Measurements from ENCODE around the gene RDX. TPM values are rescaled to one million over a fixed set of nuclear protein-coding genes. Genes with fewer than 3 reads are reported as not detected.

The RDX gene
- total RNA-seq, 4 donors from 2014 or later = 8.3 to 113 (median 13.7) TPM

DNA sequence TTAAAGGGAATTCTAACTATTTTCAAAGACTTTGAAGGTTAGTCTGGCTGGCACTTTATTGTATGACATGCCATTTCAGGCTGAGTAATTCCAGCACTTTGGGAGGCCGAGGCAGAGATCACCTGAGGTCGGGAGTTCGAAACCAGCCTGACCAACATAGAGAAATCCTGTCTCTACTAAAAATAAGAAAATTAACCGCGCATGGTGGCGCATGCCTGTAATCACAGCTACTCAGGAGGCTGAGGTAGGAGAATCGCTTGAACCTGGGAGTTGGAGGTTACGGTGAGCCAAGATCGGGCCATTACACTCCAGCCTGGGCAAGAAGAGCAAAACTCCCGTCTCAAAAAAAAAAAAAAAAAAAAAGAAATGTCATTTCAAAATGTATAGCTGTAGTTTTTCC, 95.6 kb downstream of the RDX start:
- DNase-seq = no peak
- H3K36me3 ChIP-seq = no peaks in the 10 kb centered on the region
- H3K9me3 ChIP-seq = no peaks in the 10 kb centered on the region

DNA sequence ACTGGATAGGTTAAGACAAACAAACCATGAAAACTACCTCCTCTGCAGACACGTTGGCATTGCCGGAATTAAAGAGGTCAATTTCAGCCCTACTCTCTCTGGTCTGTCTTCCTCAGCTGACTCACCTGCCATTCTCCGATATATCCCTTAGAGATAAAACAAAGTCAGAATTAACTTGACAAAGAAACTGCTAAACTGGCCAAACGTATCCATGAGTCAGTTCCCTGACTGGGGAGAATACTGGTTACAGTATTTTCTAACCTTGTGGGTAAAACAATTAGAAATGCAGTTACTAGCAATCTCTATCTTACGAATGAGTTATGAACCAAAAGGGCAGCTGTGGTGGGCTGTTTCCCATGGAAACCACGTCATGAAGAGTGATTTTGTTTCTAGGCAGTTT, 96.2 kb downstream of the RDX start:
- Histone ChIP-seq H3K27ac (no peak overlapping the region), H3K27me3 (no peaks in the 10 kb centered on the region), H3K36me3 (no peaks in the 10 kb centered on the region), H3K4me1 (no peaks in the 10 kb centered on the region), H3K9me3 (no peaks in the 10 kb centered on the region), H3K4me3 (no peak overlapping the region)
- DNase-seq = no peak
- TF ChIP-seq, protein P1, sequence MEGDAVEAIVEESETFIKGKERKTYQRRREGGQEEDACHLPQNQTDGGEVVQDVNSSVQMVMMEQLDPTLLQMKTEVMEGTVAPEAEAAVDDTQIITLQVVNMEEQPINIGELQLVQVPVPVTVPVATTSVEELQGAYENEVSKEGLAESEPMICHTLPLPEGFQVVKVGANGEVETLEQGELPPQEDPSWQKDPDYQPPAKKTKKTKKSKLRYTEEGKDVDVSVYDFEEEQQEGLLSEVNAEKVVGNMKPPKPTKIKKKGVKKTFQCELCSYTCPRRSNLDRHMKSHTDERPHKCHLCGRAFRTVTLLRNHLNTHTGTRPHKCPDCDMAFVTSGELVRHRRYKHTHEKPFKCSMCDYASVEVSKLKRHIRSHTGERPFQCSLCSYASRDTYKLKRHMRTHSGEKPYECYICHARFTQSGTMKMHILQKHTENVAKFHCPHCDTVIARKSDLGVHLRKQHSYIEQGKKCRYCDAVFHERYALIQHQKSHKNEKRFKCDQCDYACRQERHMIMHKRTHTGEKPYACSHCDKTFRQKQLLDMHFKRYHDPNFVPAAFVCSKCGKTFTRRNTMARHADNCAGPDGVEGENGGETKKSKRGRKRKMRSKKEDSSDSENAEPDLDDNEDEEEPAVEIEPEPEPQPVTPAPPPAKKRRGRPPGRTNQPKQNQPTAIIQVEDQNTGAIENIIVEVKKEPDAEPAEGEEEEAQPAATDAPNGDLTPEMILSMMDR (IDR thresholded peaks at IDR 0.05) = no peak
- no peak for TF ChIP-seq POLR2A (IDR thresholded peaks at IDR 0.05)

More for the DNA sequence above, 95.6 kb downstream of the RDX start:
- TF ChIP-seq, protein P1 (IDR thresholded peaks at IDR 0.05) = no peak
- TF ChIP-seq POLR2A (IDR thresholded peaks at IDR 0.05) = no peak
- H3K4me1 ChIP-seq = no peaks in the 10 kb centered on the region
- H3K27ac ChIP-seq = no peak overlapping the region
- no peak overlapping the region for H3K4me3 ChIP-seq
- no peaks in the 10 kb centered on the region for H3K27me3 ChIP-seq

DNA sequence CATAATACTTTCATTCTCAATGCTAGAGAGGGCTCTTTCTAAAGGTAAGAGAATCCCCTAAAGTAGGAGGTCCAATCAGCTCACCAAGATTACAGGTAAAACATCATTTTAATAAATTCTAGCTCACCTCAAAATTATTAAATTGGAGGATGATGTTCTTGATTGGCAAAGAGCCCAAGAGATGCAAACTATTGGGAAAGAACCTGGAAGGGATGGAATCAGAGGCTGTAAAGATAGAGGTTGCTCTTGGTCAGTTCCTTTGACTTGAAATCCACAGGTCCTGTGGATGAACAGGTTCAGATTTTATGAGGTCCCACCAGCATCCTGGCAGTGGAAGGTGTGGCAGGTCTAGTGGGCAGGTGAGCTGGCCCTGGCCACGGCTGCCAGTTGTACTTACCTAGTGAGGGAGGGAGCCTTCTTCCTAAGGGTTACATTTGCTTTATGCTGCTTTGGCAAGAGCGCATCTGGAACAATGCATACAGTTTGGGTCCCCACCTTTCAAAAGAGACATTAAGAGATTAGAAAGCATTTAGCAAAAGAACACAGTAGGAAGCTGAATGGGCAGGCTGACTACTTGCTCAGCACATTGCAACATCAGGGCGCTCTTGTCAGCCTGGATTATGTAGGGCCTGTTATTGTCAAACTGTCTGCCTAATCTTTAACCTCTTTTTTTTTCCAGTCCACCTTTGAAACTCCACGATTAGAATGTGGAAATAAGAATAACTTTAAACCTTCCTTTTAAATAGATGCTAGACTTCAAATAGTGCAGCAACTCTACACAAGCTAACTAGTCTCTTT, 97.0 kb downstream of the RDX start:
- Histone ChIP-seq H3K27ac (no peak overlapping the region), H3K4me1 (no peaks in the 10 kb centered on the region), H3K9me3 (no peaks in the 10 kb centered on the region), H3K4me3 (no peak overlapping the region), H3K27me3 (no peaks in the 10 kb centered on the region), H3K36me3 (no peaks in the 10 kb centered on the region)
- no peak for DNase-seq
- TF ChIP-seq, protein P1 (IDR thresholded peaks at IDR 0.05) = no peak
- TF ChIP-seq POLR2A (IDR thresholded peaks at IDR 0.05) = no peak

DNA sequence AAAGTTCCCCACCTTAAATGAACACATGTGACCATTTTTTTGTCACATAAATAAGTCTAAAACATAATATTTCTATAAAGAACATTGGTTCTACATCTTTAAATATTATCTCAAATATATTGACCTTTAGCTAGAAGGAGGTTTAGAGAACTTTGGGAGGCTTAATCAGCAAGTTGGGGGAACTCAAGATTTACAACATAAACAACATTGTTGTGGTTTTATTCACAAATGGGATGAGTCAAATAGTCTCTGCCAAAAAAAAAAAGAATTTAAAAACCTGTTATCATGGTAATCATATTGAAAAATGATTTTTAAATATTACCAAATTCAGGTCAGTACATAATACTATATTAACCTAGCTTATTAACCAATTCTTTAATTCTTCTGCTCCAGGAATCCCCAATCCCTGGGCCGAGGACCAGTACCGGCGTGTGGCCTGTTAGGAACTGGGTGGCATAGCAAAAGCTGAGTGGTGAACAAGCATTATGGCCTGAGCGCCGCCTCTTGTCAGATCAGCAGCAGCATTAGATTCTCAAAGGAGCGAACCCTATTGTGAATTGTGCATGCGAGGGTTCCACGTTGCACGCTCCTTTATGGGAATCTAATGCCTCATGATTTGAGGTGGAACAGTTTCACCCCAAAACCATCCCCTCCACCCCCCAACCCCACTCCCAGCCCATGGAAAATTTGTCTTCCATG, 98.2 kb downstream of the RDX start:
- TF ChIP-seq, protein P1 (IDR thresholded peaks at IDR 0.05) = no peak
- TF ChIP-seq POLR2A (IDR thresholded peaks at IDR 0.05) = no peak
- Histone ChIP-seq H3K9me3 (no peaks in the 10 kb centered on the region), H3K4me3 (no peak overlapping the region), H3K4me1 (no peaks in the 10 kb centered on the region), H3K36me3 (no peaks in the 10 kb centered on the region), H3K27ac (no peak overlapping the region), H3K27me3 (no peaks in the 10 kb centered on the region)
- DNase-seq = no peak

DNA sequence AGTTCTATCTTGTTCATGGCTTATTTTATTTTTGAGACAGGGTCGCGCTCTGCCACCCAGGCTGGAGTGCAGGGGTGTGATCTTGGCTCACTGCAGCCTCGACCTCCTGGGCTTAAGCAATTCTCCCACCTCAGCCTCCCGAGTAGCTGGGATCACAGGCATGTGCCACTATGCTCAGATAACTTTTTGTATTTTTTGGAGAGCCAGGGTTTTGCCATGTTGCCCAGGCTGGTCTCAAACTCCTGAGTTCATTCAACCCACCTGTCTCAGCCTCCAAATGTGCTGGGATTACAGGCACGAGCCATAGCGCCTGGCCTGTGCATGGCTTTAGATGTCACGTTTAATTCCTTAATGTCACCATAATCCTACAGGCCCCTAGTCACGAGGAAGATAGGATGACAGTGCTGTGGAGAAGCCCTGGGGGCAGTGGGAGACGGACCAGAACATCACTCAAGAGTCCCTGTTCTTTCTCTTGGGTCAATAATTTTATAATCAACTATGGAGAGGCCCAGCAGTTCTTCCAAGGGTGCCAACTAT, 99.5 kb downstream of the RDX start:
- TF ChIP-seq, protein P1 (IDR thresholded peaks at IDR 0.05) = no peak
- TF ChIP-seq POLR2A (IDR thresholded peaks at IDR 0.05) = no peak

More for the DNA sequence above, 99.5 kb downstream of the RDX start:
- Histone ChIP-seq H3K27me3 (no peaks in the 10 kb centered on the region), H3K27ac (no peak overlapping the region), H3K9me3 (no peaks in the 10 kb centered on the region), H3K4me3 (no peak overlapping the region), H3K36me3 (no peaks in the 10 kb centered on the region), H3K4me1 (no peaks in the 10 kb centered on the region)
- DNase-seq = no peak
